Raji (cell line): ENCODE data around the gene KCTD3.

Experiments used
- POLR2A ChIP-seq: IDR thresholded peaks from 2 replicates; pipeline ENCODE4 v1.6.1; 2011; ENCODE audit warnings: low read depth, low read length, control low read depth; ENCODE audit not compliant: insufficient read depth

Gene KCTD3

GRCh38 chr1:215584389-215584788 lies 17.3 kb downstream of the KCTD3 start:
- no peak for TF ChIP-seq POLR2A

GRCh38 chr1:215589650-215590435 lies 22.7 kb downstream of the KCTD3 start:
- no peak for TF ChIP-seq POLR2A

- TF ChIP-seq POLR2A: no peak
These were observed 23.8 kb downstream of the KCTD3 start for GRCh38 chr1:215590779-215591491.

GRCh38 chr1:215594640-215595039 lies 27.5 kb downstream of the KCTD3 start:
- TF ChIP-seq POLR2A: no peak

GRCh38 chr1:215595231-215595630 lies 28.1 kb downstream of the KCTD3 start:
- TF ChIP-seq POLR2A: no peak

- TF ChIP-seq POLR2A: no peak
These were observed 30.9 kb downstream of the KCTD3 start for GRCh38 chr1:215597961-215598360.

GRCh38 chr1:215599418-215600074 lies 32.4 kb downstream of the KCTD3 start:
- no peak for TF ChIP-seq POLR2A

GRCh38 chr1:215600258-215600792 lies 33.2 kb downstream of the KCTD3 start:
- no peak for TF ChIP-seq POLR2A

GRCh38 chr1:215600867-215601266 lies 33.8 kb downstream of the KCTD3 start:
- no peak for TF ChIP-seq POLR2A

GRCh38 chr1:215601276-215601675 lies 34.2 kb downstream of the KCTD3 start:
- no peak for TF ChIP-seq POLR2A

GRCh38 chr1:215603319-215603718 lies 36.2 kb downstream of the KCTD3 start:
- no peak for TF ChIP-seq POLR2A

GRCh38 chr1:215605011-215605621 lies 38.0 kb downstream of the KCTD3 start:
- TF ChIP-seq POLR2A: no peak

GRCh38 chr1:215606036-215606435 lies 38.9 kb downstream of the KCTD3 start:
- TF ChIP-seq POLR2A: no peak

GRCh38 chr1:215606564-215607168 lies 39.6 kb downstream of the KCTD3 start:
- TF ChIP-seq POLR2A: no peak

- no peak for TF ChIP-seq POLR2A
These were observed 40.3 kb downstream of the KCTD3 start for GRCh38 chr1:215607412-215607811.
